Astrocyte (in vitro differentiated cells and primary cell): Measurements from ENCODE around the gene RAB37. TPM values are rescaled to one million over a fixed set of nuclear protein-coding genes. Genes with fewer than 3 reads are reported as not detected.
A peak's percentile ranks its signal among the peaks of the same experiment; 100 is the strongest.

Source experiments
- DNase-seq: peaks from one replicate; pipeline ENCODE4 v3.0.0-alpha.2; 2010; ENCODE audit warnings: low read depth
- FAIRE-seq: peaks from 2 replicates; lab custom pipeline; 2011; peaks lifted over from hg19 to GRCh38; lab: Jason Lieb, UNC
- H2AFZ ChIP-seq: 2 replicates; pipeline ENCODE4 v1.6.0; 2012; ENCODE audit warnings: low read depth, low read length, inconsistent platforms
- H3K27ac ChIP-seq: 2 replicates; pipeline ENCODE4 v1.5.1; 2011; ENCODE audit warnings: low read depth, low read length, inconsistent platforms
- H3K27me3 ChIP-seq: 2 replicates; pipeline ENCODE4 v1.6.0; 2011; ENCODE audit warnings: low read length, inconsistent platforms; ENCODE audit not compliant: insufficient read depth
- H3K36me3 ChIP-seq: 2 replicates; pipeline ENCODE4 v1.5.1; 2011; ENCODE audit warnings: low read length, inconsistent platforms; ENCODE audit not compliant: insufficient read depth
- H3K4me1 ChIP-seq: 2 replicates; pipeline ENCODE4 v1.5.1; 2011; ENCODE audit warnings: low read length, inconsistent platforms; ENCODE audit not compliant: insufficient read depth
- H3K4me2 ChIP-seq: 2 replicates; pipeline ENCODE4 v1.6.0; 2012; ENCODE audit warnings: low read length, inconsistent platforms
- H3K4me3 ChIP-seq: 2 replicates; pipeline ENCODE4 v1.5.1; 2011; ENCODE audit warnings: low read depth, mild to moderate bottlenecking, low read length, inconsistent platforms; ENCODE audit not compliant: insufficient read depth
- H3K79me2 ChIP-seq: 2 replicates; pipeline ENCODE4 v1.6.0; 2012; ENCODE audit warnings: mild to moderate bottlenecking, low read length, inconsistent platforms; ENCODE audit not compliant: insufficient read depth
- H3K9ac ChIP-seq: 2 replicates; pipeline ENCODE4 v1.6.0; 2012; ENCODE audit warnings: mild to moderate bottlenecking, low read length, inconsistent platforms
- H3K9me3 ChIP-seq: 2 replicates; pipeline ENCODE4 v1.5.1; 2012; ENCODE audit warnings: low read depth, mild to moderate bottlenecking, low read length, inconsistent platforms; ENCODE audit not compliant: insufficient read depth
- H4K20me1 ChIP-seq: 2 replicates; pipeline ENCODE4 v1.6.0; 2012; ENCODE audit warnings: low read length, inconsistent platforms; ENCODE audit not compliant: insufficient read depth
- H3K27ac Mint-ChIP-seq: one replicate; pipeline ENCODE4 v1.8.0; 2021; ENCODE audit warnings: mild to moderate bottlenecking, mixed read lengths; ENCODE audit not compliant: unreplicated experiment
- H3K27me3 Mint-ChIP-seq: one replicate; pipeline ENCODE4 v1.8.0; 2021; ENCODE audit warnings: low read depth, mixed read lengths; ENCODE audit not compliant: unreplicated experiment
- H3K36me3 Mint-ChIP-seq: one replicate; pipeline ENCODE4 v1.8.0; 2021; ENCODE audit warnings: low read depth, mixed read lengths; ENCODE audit not compliant: unreplicated experiment
- H3K4me1 Mint-ChIP-seq: one replicate; pipeline ENCODE4 v1.8.0; 2021; ENCODE audit warnings: low read depth, mixed read lengths; ENCODE audit not compliant: unreplicated experiment
- H3K4me3 Mint-ChIP-seq: one replicate; pipeline ENCODE4 v1.8.0; 2021; ENCODE audit warnings: mild to moderate bottlenecking, moderate library complexity, mixed read lengths; ENCODE audit not compliant: unreplicated experiment
- H3K9me3 Mint-ChIP-seq: one replicate; pipeline ENCODE4 v1.8.0; 2021; ENCODE audit warnings: mild to moderate bottlenecking, mixed read lengths; ENCODE audit not compliant: unreplicated experiment
- EZH2 ChIP-seq: IDR thresholded peaks from 2 replicates; pipeline ENCODE4 v1.6.1; 2012; ENCODE audit warnings: mild to moderate bottlenecking, low read length, inconsistent platforms; ENCODE audit not compliant: insufficient read depth
- total RNA-seq: library from RNA; stranded (reverse); gene quantifications from 2 replicates; pipeline ENCODE4 v1.2.1, GENCODE V29; 2021
- TF ChIP-seq, protein P1 (sequence below): IDR thresholded peaks from 2 replicates; pipeline ENCODE4 v1.5.1; 2011; ENCODE audit warnings: low read depth, mild to moderate bottlenecking, inconsistent platforms, low read length, moderate library complexity; ENCODE audit not compliant: insufficient read depth

RAB37 gene
- total RNA-seq, 1 donor from 2014 or later: 0.77 TPM

DNA sequence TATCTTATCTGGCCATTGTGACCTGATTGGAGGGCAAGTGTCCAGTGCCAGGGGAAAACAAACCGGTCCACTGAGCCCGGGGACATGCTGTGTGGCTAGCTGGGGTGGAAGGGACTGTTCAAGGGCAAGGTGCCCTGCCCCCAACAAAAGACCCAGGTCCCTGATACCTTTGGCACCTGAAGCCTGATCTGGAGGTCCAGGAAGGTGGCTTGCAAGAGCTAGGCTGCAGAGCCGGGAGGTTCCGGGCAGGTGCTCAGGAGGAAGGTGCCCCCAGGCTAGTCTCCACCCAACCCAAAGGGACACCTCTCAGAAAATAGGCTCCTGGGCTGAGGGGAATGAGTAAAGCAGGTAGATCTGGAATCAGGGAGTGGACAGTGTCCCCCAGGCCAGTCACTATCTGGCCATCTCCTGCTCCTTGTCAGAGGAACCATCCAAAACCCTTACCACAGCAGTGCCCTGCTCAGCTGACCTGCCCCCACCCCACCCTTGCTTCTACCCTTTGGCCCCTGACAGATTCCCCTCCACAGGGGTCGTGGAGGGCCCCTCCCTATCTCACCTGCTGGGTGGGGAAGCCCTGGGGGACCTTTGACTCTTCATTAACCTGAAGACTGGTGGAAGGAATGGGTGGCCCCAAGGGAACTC lies 32.9 kb downstream of the RAB37 start:
- peak overlapping the region; percentile 41 for H3K27ac Mint-ChIP-seq
- H3K27me3 Mint-ChIP-seq: no peaks in the 10 kb centered on the region
- Histone ChIP-seq H3K4me3 (no peak overlapping the region), H2AFZ (no peak overlapping the region), H3K27ac (no peak overlapping the region), H3K4me2 (no peak overlapping the region), H3K27me3 (no peaks in the 10 kb centered on the region), H3K9ac (no peak overlapping the region), H4K20me1 (peaks cover 50% of the 10 kb centered on the region), H3K36me3 (peaks cover 23% of the 10 kb centered on the region), H3K9me3 (no peaks in the 10 kb centered on the region), H3K4me1 (peaks cover 16% of the 10 kb centered on the region), H3K79me2 (peaks cover 10% of the 10 kb centered on the region)
- H3K4me3 Mint-ChIP-seq: peak overlapping the region; percentile 14
- no peak for FAIRE-seq
- TF ChIP-seq EZH2: no peak
- TF ChIP-seq, protein P1, sequence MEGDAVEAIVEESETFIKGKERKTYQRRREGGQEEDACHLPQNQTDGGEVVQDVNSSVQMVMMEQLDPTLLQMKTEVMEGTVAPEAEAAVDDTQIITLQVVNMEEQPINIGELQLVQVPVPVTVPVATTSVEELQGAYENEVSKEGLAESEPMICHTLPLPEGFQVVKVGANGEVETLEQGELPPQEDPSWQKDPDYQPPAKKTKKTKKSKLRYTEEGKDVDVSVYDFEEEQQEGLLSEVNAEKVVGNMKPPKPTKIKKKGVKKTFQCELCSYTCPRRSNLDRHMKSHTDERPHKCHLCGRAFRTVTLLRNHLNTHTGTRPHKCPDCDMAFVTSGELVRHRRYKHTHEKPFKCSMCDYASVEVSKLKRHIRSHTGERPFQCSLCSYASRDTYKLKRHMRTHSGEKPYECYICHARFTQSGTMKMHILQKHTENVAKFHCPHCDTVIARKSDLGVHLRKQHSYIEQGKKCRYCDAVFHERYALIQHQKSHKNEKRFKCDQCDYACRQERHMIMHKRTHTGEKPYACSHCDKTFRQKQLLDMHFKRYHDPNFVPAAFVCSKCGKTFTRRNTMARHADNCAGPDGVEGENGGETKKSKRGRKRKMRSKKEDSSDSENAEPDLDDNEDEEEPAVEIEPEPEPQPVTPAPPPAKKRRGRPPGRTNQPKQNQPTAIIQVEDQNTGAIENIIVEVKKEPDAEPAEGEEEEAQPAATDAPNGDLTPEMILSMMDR: no peak
- H3K4me1 Mint-ChIP-seq: peaks cover 23% of the 10 kb centered on the region
- H3K36me3 Mint-ChIP-seq: peaks cover 19% of the 10 kb centered on the region
- H3K9me3 Mint-ChIP-seq: no peaks in the 10 kb centered on the region
- no peak for DNase-seq

DNA sequence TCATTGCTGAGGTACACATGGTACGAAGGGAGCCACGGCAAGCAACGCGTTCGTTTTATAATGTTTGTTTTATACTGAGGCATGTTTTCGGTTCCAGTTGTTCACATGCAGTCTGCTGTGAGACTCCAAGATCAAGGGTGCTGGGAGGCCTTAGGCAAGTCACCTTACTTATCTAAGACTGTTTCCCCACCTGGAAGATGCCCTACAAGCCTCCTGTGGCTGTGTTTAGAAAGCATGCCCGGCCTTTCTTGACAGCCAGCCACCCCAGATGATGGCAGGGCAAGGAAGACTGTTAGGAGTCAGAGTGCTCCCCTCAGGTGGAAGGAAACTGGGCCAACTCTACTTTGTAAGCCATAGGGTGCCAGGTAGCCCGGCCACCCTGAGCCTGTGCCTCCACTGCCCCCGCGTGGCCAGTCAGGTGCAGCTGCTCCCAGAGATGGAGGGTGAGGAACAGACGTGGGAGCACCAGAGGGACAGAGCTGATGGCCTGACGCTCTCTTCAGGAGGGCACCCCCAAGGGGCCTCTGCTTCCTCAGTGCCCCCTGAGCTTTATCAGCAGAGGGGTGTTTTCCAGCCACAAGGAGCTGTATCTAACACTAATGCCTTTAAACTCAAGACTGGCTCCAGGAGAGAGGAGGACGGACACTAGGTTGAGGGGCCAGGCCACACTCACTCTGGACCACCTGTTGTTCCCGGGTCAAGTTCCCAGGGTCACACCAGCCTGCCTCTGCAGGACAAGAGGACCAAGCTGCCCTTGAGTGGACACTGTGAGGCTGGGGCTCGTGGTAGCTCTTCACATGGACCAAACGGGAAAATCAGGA lies 33.7 kb downstream of the RAB37 start:
- H3K9me3 Mint-ChIP-seq: no peaks in the 10 kb centered on the region
- Histone ChIP-seq H3K27me3 (no peaks in the 10 kb centered on the region), H3K4me2 (no peak overlapping the region), H3K27ac (no peak overlapping the region), H3K4me3 (no peak overlapping the region), H3K9me3 (no peaks in the 10 kb centered on the region), H2AFZ (no peak overlapping the region), H3K36me3 (peaks cover 23% of the 10 kb centered on the region), H3K9ac (no peak overlapping the region), H4K20me1 (peaks cover 50% of the 10 kb centered on the region), H3K79me2 (peaks cover 18% of the 10 kb centered on the region), H3K4me1 (peaks cover 21% of the 10 kb centered on the region)
- no peaks in the 10 kb centered on the region for H3K27me3 Mint-ChIP-seq
- no peak for FAIRE-seq
- H3K27ac Mint-ChIP-seq: no peak overlapping the region
- H3K4me3 Mint-ChIP-seq: peak overlapping the region; percentile 14
- no peak for TF ChIP-seq EZH2
- TF ChIP-seq, protein P1: peak; percentile 48
- peaks cover 23% of the 10 kb centered on the region for H3K4me1 Mint-ChIP-seq
- DNase-seq: no peak
- peaks cover 19% of the 10 kb centered on the region for H3K36me3 Mint-ChIP-seq
